Testis (tissue), 2 donors: ENCODE results near the gene GRIA3.

Experiments
- POLR2A ChIP-seq: fragments of 450-650 bp; IDR thresholded peaks from one replicate; pipeline ENCODE4 v1.6.1; 2017; ENCODE audit warnings: antibody characterized with exemption, mild to moderate bottlenecking, moderate library complexity
- TF ChIP-seq, protein P1 (sequence below), 3 experiments: fragments of 450-650 bp in 2 of 3; fragments of 200-600 bp in 1 of 3; sonication (generic) in 1 of 3; IDR thresholded peaks; one replicate each; pipeline ENCODE4 v1.5.1; 2016 to 2019; ENCODE audit warnings: antibody characterized with exemption in 3 of 3, mild to moderate bottlenecking in 2 of 3, moderate library complexity in 1 of 3

DNA sequence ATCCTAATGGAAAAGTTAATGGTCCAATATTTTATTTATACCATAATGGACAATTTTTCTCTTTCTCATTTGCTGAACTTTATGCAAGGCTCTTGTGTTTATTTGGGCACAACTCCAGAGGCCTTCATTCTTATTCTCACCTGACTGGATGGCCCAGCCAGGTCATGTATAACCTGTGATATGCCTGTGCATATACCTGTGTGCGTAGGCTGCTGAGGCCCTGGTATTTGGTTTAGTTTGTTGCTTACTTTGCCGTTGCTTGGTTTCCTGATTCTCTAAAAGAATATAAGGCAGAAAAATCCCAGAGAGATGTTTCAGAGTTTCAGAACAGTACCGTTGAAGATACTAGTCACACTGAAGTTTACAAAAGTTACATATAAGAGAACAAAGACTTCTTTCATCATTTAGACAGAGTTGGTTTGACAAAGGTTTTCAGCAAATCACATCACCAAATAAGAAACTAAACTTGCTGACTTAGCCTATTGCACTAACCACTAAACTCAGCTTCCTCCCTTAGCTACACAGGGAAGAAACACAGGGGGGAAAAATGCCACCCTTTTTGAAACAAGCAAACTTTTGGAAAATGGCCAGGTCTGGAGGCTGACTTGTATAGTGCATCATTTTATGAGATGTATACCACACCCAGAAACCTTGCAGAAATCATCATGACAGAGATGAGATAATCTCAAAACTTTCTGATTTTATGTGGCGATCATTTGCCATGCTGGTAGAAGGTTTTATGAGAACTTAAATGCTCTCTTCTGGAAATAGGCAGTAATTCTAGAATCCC lies 248.5 kb downstream of the GRIA3 start:
- TF ChIP-seq, protein P1, sequence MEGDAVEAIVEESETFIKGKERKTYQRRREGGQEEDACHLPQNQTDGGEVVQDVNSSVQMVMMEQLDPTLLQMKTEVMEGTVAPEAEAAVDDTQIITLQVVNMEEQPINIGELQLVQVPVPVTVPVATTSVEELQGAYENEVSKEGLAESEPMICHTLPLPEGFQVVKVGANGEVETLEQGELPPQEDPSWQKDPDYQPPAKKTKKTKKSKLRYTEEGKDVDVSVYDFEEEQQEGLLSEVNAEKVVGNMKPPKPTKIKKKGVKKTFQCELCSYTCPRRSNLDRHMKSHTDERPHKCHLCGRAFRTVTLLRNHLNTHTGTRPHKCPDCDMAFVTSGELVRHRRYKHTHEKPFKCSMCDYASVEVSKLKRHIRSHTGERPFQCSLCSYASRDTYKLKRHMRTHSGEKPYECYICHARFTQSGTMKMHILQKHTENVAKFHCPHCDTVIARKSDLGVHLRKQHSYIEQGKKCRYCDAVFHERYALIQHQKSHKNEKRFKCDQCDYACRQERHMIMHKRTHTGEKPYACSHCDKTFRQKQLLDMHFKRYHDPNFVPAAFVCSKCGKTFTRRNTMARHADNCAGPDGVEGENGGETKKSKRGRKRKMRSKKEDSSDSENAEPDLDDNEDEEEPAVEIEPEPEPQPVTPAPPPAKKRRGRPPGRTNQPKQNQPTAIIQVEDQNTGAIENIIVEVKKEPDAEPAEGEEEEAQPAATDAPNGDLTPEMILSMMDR (IDR thresholded peaks at IDR 0.05) = no peak
- TF ChIP-seq POLR2A = no peak
